NCI-H1694 treated with DMSO at 0.1 percent for 48 hours (cell line): ENCODE measurements around the gene B3GNT4.
"Not testable (repeated sequence)": the region's sequence is repeated elsewhere in the genome, so short reads cannot be mapped to it uniquely, and the experiment has no call there.

Experiments used
- DNase-seq: peaks from one replicate; lab custom pipeline; 2025; lab: John Stamatoyannopoulos, UW

B3GNT4 gene

GRCh38 chr12:122189626-122190475 lies 13.7 kb upstream of the B3GNT4 start:
- no peak for DNase-seq

- peak; percentile 2 for DNase-seq
These were observed 12.5 kb upstream of the B3GNT4 start for GRCh38 chr12:122190842-122191668.

- DNase-seq = no peak
These were observed 11.1 kb upstream of the B3GNT4 start for GRCh38 chr12:122192441-122192840.

- DNase-seq = no peak
These were observed 8.7 kb upstream of the B3GNT4 start for GRCh38 chr12:122194804-122195203.

- DNase-seq = no peak
These were observed 8.1 kb upstream of the B3GNT4 start for GRCh38 chr12:122195405-122195804.

- DNase-seq = no peak
These were observed 5.9 kb upstream of the B3GNT4 start for GRCh38 chr12:122197612-122197966.

- no peak for DNase-seq
These were observed 3.8 kb upstream of the B3GNT4 start for GRCh38 chr12:122199484-122200355.

GRCh38 chr12:122200541-122201175 lies 2.9 kb upstream of the B3GNT4 start:
- DNase-seq = no peak

GRCh38 chr12:122201381-122201780 lies 2.1 kb upstream of the B3GNT4 start:
- no peak for DNase-seq

- no peak for DNase-seq
These were observed 1.5 kb upstream of the B3GNT4 start for GRCh38 chr12:122202017-122202416.

- DNase-seq = not testable (repeated sequence)
These were observed 698 bp upstream of the B3GNT4 start for GRCh38 chr12:122202811-122203210.

GRCh38 chr12:122204167-122205052 lies 901 bp downstream of the B3GNT4 start:
- DNase-seq = no peak

- no peak for DNase-seq
These were observed 1.8 kb downstream of the B3GNT4 start for GRCh38 chr12:122205053-122205925.

GRCh38 chr12:122206111-122206881 lies 2.8 kb downstream of the B3GNT4 start:
- no peak for DNase-seq

- DNase-seq = no peak
These were observed 3.5 kb downstream of the B3GNT4 start for GRCh38 chr12:122206976-122207375.

- DNase-seq = no peak
These were observed 3.9 kb downstream of the B3GNT4 start for GRCh38 chr12:122207391-122207790.

- DNase-seq = no peak
These were observed 4.7 kb downstream of the B3GNT4 start for GRCh38 chr12:122208073-122208820.

- no peak for DNase-seq
These were observed 12.3 kb downstream of the B3GNT4 start for GRCh38 chr12:122215771-122216170.
